ENCODE results near the gene ABCA9. TPM values are rescaled to one million over a fixed set of nuclear protein-coding genes. Genes with fewer than 3 reads are reported as not detected.

ABCA9 gene
- total and polyA plus RNA-seq, 9 of the 15 experiments (the other 6 are each of a cell fraction or from before 2014, with no cell fraction given): 0.04 TPM; not detected in 8

DNA sequence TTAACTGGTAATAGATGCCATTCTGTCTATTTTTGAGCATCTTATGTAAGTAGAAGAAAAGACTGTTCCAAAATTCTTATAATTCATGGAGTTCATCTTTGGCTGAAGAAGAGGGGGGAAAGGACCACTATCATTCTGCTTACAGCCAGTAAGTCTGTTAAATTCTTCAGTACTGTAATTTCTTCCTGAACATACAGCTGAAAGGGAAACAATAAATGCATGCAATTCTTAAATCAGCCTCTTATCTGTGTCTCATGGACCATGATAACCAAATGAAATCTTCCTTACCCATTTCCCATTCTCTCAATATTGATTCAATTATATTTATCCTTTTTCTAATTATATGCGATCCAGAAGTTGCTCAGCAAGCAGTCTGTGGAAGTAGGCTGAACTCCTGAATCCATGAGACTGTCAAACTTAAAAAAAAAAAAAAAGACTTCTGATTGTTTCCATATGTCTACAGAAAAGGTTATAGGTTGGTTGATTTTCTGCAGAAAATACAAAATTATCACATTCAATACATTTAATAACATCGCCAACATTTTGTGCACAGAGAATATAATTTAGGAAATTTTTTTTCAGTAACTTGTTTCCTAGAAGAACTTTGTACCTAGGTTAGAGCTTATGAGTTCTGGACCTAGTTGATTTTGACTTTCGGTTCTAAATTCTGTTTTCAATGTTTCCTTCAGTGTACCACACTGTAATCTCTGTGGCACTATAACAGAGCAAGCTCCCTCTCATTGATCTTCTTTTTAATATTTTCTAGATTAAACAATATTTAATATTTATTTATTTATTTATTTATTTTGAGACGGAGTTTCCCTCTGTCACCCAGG, 1.2 kb upstream of the ABCA9 start:
- H3K4me1 ChIP-seq (replicated peaks in 1 of 2; ENCODE audit: control insufficient read depth in 2 of 2, insufficient read depth in 2 of 2, low read length in 2 of 2): peaks cover 4 to 7% of the 10 kb centered on the region in 2 experiments; a peak in 1 of 5 replicates
- no peaks in the 10 kb centered on the region for H3K36me3 ChIP-seq (ENCODE audit: control insufficient read depth, insufficient read depth, low read length)
- FAIRE-seq (no peak), DNase-seq (ENCODE audit: extremely low read depth in 1 of 4, low spot score in 3 of 4) (no peak), ATAC-seq (no peak)
- no peak overlapping the region for H3K4me2 ChIP-seq (ENCODE audit: insufficient read depth, low read length)
- POLR2A ChIA-PET: no interaction called here
- TF ChIP-seq SP1 (CRISPR knock-in tag; IDR thresholded peaks at IDR 0.05) (no peak), TRIM24 (IDR thresholded peaks at IDR 0.05) (no peak), ZNF232 (CRISPR knock-in tag; IDR thresholded peaks at IDR 0.05) (no peak), ZNF23 (CRISPR knock-in tag; IDR thresholded peaks at IDR 0.05) (no peak)
- no peak overlapping the region for H3K27ac ChIP-seq (ENCODE audit: extremely low read depth, low read depth, low read length)
- no peak overlapping the region for H3K9ac ChIP-seq (ENCODE audit: insufficient read depth in 1 of 2, low read depth in 2 of 2, low read length in 2 of 2)
- no TSS peak for BruUV-seq (replicated peaks)
- CTCF ChIA-PET (ENCODE audit: low intra/inter-chr PET ratio): interaction anchor here (0.5 kb wide), 1 partner anchor 480 kb away, joined by 3 read pairs; no protein-coding TSS in a partner anchor
- 80% methylated on average over 4 of the region's 4 CpGs for WGBS (ENCODE audit: insufficient coverage, low coverage, missing lambda C conversion rate)
- intact Hi-C loops (cut with micrococcal nuclease): no loop called here
- no peaks in the 10 kb centered on the region for H3K9me3 ChIP-seq (replicated peaks; ENCODE audit: control insufficient read depth, insufficient read depth, low read depth, low read length)
- in situ Hi-C loops (cut with MboI): no loop called here
- H4K20me1 ChIP-seq (replicated peaks; ENCODE audit: control insufficient read depth, insufficient read depth, low read length): no peaks in the 10 kb centered on the region
- H3K27me3 ChIP-seq (ENCODE audit: control insufficient read depth in 2 of 2, insufficient read depth in 2 of 2, low read length in 2 of 2): no peaks in the 10 kb centered on the region
- no peaks in the 10 kb centered on the region for H3K79me2 ChIP-seq (ENCODE audit: control insufficient read depth, insufficient read depth, low read length)
- H2AFZ ChIP-seq (ENCODE audit: low read depth, low read length): no peak overlapping the region
- H3K9me1 ChIP-seq (ENCODE audit: control insufficient read depth, insufficient read depth, low read length): no peaks in the 10 kb centered on the region
- H3K4me3 ChIP-seq: no peak overlapping the region
